ENCODE results near the gene NOPCHAP1.
"Not testable (repeated sequence)": the region's sequence is repeated elsewhere in the genome, so short reads cannot be mapped to it uniquely, and the experiment has no call there.

Gene NOPCHAP1, protein sequence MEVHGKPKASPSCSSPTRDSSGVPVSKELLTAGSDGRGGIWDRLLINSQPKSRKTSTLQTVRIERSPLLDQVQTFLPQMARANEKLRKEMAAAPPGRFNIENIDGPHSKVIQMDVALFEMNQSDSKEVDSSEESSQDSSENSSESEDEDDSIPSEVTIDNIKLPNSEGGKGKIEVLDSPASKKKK

DNA sequence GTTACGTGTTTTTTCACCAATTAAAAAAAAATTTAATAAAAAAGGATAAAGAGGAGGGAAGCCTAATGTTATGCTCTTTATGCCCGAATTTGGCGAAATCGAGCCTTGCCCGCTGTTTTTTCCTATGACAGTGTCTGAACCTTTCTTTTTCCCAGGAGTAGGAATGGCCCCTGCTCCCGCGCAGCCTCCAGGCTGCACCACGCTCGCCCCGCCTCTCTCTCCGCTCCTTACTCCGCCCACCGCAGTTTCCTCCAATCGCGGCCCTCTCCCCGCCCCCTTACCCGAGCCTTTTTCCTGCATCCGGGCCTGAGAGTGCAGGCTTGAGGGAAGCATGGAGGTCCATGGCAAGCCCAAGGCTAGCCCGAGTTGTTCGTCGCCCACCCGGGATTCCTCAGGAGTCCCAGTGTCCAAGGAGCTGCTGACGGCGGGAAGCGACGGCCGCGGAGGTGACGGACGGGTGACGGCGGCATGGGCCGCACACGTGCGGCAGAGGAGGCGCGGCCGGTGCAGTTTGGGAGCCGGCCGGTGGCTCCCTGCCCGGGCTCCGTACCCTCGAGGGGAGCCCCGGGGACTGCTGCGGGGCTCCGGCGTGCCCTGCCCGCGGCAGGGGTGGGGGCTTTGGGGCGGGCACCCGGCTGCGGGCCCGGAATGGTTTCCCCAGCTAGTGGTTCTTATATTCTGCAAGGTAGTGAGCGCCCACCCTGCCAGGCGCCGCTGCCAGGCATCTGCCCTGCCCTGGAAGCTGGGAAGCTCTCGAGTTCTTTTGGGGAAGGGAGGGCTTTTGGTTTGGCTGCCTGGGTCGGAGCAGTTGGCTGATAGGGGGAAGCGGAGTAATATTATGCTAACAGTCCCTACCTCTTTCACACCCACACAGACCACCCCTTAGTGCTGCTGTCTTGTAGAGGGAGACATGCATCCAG, at the start of gene NOPCHAP1:
Gene NOPCHAP1, plus strand, starts transcription at position 295 of the 920 bp plus-strand sequence. Its CDS starts 37 bp downstream, at position 332.
- peak; percentile 87 for DNase-seq (ENCODE audit: low read depth, low spot score)
- peak within 1 kb of the TSS; percentile 99 for H3K9ac ChIP-seq (ENCODE audit: insufficient read length, low read depth)
- H3K4me1 ChIP-seq (ENCODE audit: insufficient read depth, insufficient read length): no peaks in the 10 kb centered on the region
- H3K9me3 ChIP-seq (ENCODE audit: insufficient read depth, low read length): peaks cover 11% of the 10 kb centered on the region; the same call in 1 of the 2 replicates
- TF ChIP-seq ZNF274 (IDR thresholded peaks at IDR 0.05; ENCODE audit: low read depth, low read length): no peak
- TF ChIP-seq YY1 (IDR thresholded peaks at IDR 0.05; ENCODE audit: insufficient read depth, insufficient read length): peak; percentile 23
- no peaks in the 10 kb centered on the region for H3K27me3 ChIP-seq (ENCODE audit: insufficient read depth, insufficient read length)
- H3K4me3 ChIP-seq (ENCODE audit: insufficient read length, low read depth): peak within 1 kb of the TSS; percentile 90
- H3K36me3 ChIP-seq (ENCODE audit: insufficient read depth, insufficient read length, low read length): peaks cover 33% of the 10 kb centered on the region

DNA sequence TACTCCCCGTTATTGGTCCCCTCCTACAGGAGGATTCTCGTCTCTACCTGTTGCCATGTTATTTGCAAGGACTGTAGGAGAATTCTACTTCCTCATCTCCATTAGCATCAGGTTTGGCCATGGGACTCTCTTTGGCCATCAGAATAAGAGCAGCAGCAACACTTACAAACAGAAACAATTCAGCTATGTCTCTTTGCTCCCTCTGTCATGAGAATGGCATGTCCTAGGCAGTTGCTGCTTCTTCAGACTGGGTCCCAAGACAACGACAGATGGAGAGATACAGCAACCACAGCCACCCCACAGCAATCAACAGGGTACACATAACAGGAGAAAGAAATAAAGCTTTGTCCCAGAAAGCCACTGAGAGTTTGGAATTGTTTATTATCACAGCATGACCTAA, 47.7 kb upstream of the NOPCHAP1 start:
- H3K4me1 ChIP-seq (ENCODE audit: insufficient read depth, insufficient read length): no peaks in the 10 kb centered on the region
- no peaks in the 10 kb centered on the region for H3K36me3 ChIP-seq (ENCODE audit: insufficient read depth, insufficient read length, low read length)
- H3K9ac ChIP-seq (ENCODE audit: insufficient read length, low read depth): no peak overlapping the region
- TF ChIP-seq ZNF274 (IDR thresholded peaks at IDR 0.05; ENCODE audit: low read depth, low read length) (no peak), YY1 (IDR thresholded peaks at IDR 0.05; ENCODE audit: insufficient read depth, insufficient read length) (no peak), SUZ12 (IDR thresholded peaks at IDR 0.05; ENCODE audit: extremely low read depth, insufficient read depth, insufficient read length) (no peak)
- no peaks in the 10 kb centered on the region for H3K27me3 ChIP-seq (ENCODE audit: insufficient read depth, insufficient read length)
- DNase-seq (ENCODE audit: low read depth, low spot score): no peak
- peaks cover 8% of the 10 kb centered on the region; the same call in 1 of the 2 replicates for H3K9me3 ChIP-seq (ENCODE audit: insufficient read depth, low read length)
- H3K4me3 ChIP-seq (ENCODE audit: insufficient read length, low read depth): no peak overlapping the region

DNA sequence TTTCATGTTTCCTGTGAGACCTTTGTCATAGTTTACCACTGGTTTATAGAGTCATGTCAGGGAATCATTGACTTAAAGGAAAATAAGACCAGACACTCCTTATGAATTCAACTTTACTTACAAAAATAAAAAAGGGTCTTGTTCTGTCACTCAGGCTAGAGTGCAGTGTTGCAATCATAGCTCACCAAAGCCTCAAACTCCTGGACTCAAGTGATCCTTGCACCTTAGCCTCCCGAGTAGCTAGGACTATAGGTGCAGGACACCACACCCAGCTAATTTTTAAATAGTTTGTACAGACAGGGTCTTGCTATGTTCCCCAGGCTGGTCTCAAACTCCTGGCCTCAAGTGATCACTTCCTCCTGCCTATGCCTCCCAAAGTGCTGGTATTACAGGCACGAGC, 47.0 kb upstream of the NOPCHAP1 start:
- peaks cover 15% of the 10 kb centered on the region for H3K9me3 ChIP-seq (ENCODE audit: insufficient read depth, low read length)
- H3K9ac ChIP-seq (ENCODE audit: insufficient read length, low read depth): no peak overlapping the region
- TF ChIP-seq SUZ12 (IDR thresholded peaks at IDR 0.05; ENCODE audit: extremely low read depth, insufficient read depth, insufficient read length) (no peak), ZNF274 (IDR thresholded peaks at IDR 0.05; ENCODE audit: low read depth, low read length) (no peak), YY1 (IDR thresholded peaks at IDR 0.05; ENCODE audit: insufficient read depth, insufficient read length) (no peak)
- H3K27me3 ChIP-seq (ENCODE audit: insufficient read depth, insufficient read length): no peaks in the 10 kb centered on the region
- DNase-seq (ENCODE audit: low read depth, low spot score): no peak
- H3K4me3 ChIP-seq (ENCODE audit: insufficient read length, low read depth): no peak overlapping the region
- H3K4me1 ChIP-seq (ENCODE audit: insufficient read depth, insufficient read length): no peaks in the 10 kb centered on the region
- H3K36me3 ChIP-seq (ENCODE audit: insufficient read depth, insufficient read length, low read length): no peaks in the 10 kb centered on the region

DNA sequence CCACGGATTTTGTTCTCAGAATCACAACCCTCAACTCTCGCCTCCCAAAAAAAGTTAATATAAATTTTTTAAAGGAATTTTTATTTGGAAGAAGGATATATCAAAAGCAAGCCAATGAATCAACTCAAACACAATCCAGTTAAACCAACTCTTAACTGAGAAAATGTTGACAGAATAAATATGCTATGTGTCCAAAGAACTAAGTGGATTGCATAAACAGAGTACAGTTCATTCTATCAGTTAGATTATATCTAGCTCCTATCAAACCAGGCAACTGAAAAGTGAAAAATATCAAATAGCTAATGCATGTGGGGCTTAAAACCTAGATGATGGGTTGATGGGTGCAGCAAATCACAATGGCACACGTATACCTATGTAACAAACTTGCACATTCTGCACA, 44.7 kb upstream of the NOPCHAP1 start:
- no peaks in the 10 kb centered on the region for H3K4me1 ChIP-seq (ENCODE audit: insufficient read depth, insufficient read length)
- H3K4me3 ChIP-seq (ENCODE audit: insufficient read length, low read depth): no peak overlapping the region
- H3K36me3 ChIP-seq (ENCODE audit: insufficient read depth, insufficient read length, low read length): no peaks in the 10 kb centered on the region
- TF ChIP-seq ZNF274 (IDR thresholded peaks at IDR 0.05; ENCODE audit: low read depth, low read length) (no peak), SUZ12 (IDR thresholded peaks at IDR 0.05; ENCODE audit: extremely low read depth, insufficient read depth, insufficient read length) (no peak), YY1 (IDR thresholded peaks at IDR 0.05; ENCODE audit: insufficient read depth, insufficient read length) (no peak)
- H3K9ac ChIP-seq (ENCODE audit: insufficient read length, low read depth): no peak overlapping the region
- no peak for DNase-seq (ENCODE audit: low read depth, low spot score)
- peaks cover 21% of the 10 kb centered on the region for H3K9me3 ChIP-seq (ENCODE audit: insufficient read depth, low read length)
- H3K27me3 ChIP-seq (ENCODE audit: insufficient read depth, insufficient read length): no peaks in the 10 kb centered on the region

DNA sequence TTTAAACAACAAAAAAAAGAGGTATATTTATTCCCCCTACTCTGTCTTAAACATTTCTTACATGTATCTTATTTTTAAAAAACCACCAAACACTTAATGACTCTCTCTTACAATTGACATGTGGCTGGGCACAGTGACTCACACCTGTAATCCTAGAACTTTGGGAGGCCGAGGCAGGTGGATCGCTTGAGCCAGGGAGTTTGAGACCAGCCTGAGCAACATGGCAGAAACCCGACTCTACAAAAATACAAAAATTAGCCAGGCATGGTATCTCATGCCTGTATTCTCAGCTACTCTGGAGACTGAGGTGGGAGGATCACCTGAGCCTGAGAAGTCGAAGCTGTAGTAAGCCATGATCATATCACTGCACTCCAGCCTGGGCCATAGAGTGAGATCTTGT, 44.0 kb upstream of the NOPCHAP1 start:
- H3K4me1 ChIP-seq (ENCODE audit: insufficient read depth, insufficient read length): no peaks in the 10 kb centered on the region
- peaks cover 21% of the 10 kb centered on the region for H3K9me3 ChIP-seq (ENCODE audit: insufficient read depth, low read length)
- TF ChIP-seq YY1 (IDR thresholded peaks at IDR 0.05; ENCODE audit: insufficient read depth, insufficient read length) (no peak), ZNF274 (IDR thresholded peaks at IDR 0.05; ENCODE audit: low read depth, low read length) (no peak), SUZ12 (IDR thresholded peaks at IDR 0.05; ENCODE audit: extremely low read depth, insufficient read depth, insufficient read length) (no peak)
- DNase-seq (ENCODE audit: low read depth, low spot score): no peak
- H3K9ac ChIP-seq (ENCODE audit: insufficient read length, low read depth): no peak overlapping the region
- H3K27me3 ChIP-seq (ENCODE audit: insufficient read depth, insufficient read length): no peaks in the 10 kb centered on the region
- no peaks in the 10 kb centered on the region for H3K36me3 ChIP-seq (ENCODE audit: insufficient read depth, insufficient read length, low read length)
- no peak overlapping the region for H3K4me3 ChIP-seq (ENCODE audit: insufficient read length, low read depth)

DNA sequence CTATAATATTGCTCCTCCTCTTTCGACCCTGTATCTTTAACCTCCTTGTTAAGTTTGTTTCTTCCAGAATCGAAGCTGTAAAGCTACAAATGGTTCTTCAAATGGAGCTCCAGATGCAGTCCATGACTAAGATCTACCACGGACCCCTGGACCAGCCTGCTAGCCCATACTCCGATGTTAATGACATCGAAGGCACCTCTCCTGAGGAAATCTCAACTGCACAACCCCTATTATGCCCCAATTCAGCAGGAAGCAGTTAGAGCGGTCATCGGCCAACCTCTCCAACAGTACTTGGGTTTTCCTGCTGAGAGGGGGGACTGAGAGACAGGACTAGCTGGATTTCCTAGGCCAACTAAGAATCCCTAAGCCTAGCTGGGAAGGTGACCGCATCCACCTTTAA, 42.7 kb upstream of the NOPCHAP1 start:
- not testable (repeated sequence) for H3K4me3 ChIP-seq (ENCODE audit: insufficient read length, low read depth); H3K27me3 ChIP-seq (ENCODE audit: insufficient read depth, insufficient read length); DNase-seq (ENCODE audit: low read depth, low spot score)

DNA sequence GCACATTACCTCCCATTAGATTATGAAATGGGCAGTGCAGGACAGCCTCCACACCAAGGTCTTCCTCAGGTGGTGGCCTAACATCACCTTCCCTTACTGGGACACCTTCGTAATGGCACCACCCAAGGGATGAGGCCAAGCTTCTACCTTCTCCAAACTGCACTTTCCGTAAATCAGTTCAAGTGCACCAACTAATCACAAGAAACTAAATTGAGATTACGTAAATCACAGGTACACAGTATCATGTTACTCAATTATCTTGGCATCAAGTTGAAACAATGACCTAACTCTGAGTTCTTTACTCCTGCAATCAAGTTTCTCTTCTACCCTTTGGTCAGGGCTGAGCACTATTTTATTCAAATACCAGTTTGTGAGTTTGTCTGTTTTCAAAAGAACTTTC, 41.9 kb upstream of the NOPCHAP1 start:
- Histone ChIP-seq H3K4me1 (ENCODE audit: insufficient read depth, insufficient read length) (no peaks in the 10 kb centered on the region), H3K27me3 (ENCODE audit: insufficient read depth, insufficient read length) (no peaks in the 10 kb centered on the region), H3K4me3 (ENCODE audit: insufficient read length, low read depth) (no peak overlapping the region), H3K36me3 (ENCODE audit: insufficient read depth, insufficient read length, low read length) (no peaks in the 10 kb centered on the region), H3K9ac (ENCODE audit: insufficient read length, low read depth) (no peak overlapping the region), H3K9me3 (ENCODE audit: insufficient read depth, low read length) (peaks cover 21% of the 10 kb centered on the region)
- DNase-seq (ENCODE audit: low read depth, low spot score): no peak
- TF ChIP-seq YY1 (IDR thresholded peaks at IDR 0.05; ENCODE audit: insufficient read depth, insufficient read length): no peak
- no peak for TF ChIP-seq SUZ12 (IDR thresholded peaks at IDR 0.05; ENCODE audit: extremely low read depth, insufficient read depth, insufficient read length)
- no peak for TF ChIP-seq ZNF274 (IDR thresholded peaks at IDR 0.05; ENCODE audit: low read depth, low read length)

More for the DNA sequence above, 42.7 kb upstream of the NOPCHAP1 start:
- H3K4me1 ChIP-seq (ENCODE audit: insufficient read depth, insufficient read length); H3K9ac ChIP-seq (ENCODE audit: insufficient read length, low read depth); H3K36me3 ChIP-seq (ENCODE audit: insufficient read depth, insufficient read length, low read length): not testable (repeated sequence)
- peaks cover 21% of the 10 kb centered on the region for H3K9me3 ChIP-seq (ENCODE audit: insufficient read depth, low read length)

DNA sequence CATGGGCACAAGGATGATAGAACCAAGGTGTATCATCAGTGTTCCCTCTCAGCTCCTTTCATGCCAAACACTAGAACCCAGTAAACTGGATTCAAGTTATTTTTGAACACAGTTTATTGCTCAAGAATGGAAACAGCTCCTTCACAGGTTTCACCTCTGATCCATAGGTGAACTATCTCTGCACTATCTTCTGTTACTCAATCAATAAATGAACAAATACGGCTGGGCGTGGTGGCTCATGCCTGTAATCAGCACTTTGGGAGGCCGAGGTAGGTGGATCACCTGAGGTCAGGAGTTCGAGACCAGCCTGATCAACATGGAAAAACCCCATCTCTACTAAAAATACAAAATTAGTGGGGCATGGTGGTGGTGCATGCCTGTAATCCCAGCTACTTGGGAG, 37.4 kb upstream of the NOPCHAP1 start:
- H3K36me3 ChIP-seq (ENCODE audit: insufficient read depth, insufficient read length, low read length); H3K9ac ChIP-seq (ENCODE audit: insufficient read length, low read depth); H3K27me3 ChIP-seq (ENCODE audit: insufficient read depth, insufficient read length); H3K4me1 ChIP-seq (ENCODE audit: insufficient read depth, insufficient read length); H3K4me3 ChIP-seq (ENCODE audit: insufficient read length, low read depth); H3K9me3 ChIP-seq (ENCODE audit: insufficient read depth, low read length); DNase-seq (ENCODE audit: low read depth, low spot score): not testable (repeated sequence)

Measured in NT2/D1 (cell line).